Stimulated activated CD4-positive, alpha-beta T cell treated with anti-CD3 and anti-CD28 coated beads, Interleukin-2, amount 100 ng/mL, for 24 hours (primary cell): ENCODE data around the gene ALG1L2.
"Not testable (repeated sequence)": the region's sequence is repeated elsewhere in the genome, so short reads cannot be mapped to it uniquely, and the experiment has no call there.

ENCODE experiments used
- DNase-seq, 2 donors: peaks; one replicate each; pipeline ENCODE4 v3.0.0-alpha.2; 2020

The ALG1L2 gene

GRCh38 chr3:130094491-130094941, 12.9 kb downstream of the ALG1L2 start:
- peak in 1 of 2 donors; percentile 46 for DNase-seq

- DNase-seq = not testable (repeated sequence)
Measured at GRCh38 chr3:130095858-130096257, 14.2 kb downstream of the ALG1L2 start.

DNA sequence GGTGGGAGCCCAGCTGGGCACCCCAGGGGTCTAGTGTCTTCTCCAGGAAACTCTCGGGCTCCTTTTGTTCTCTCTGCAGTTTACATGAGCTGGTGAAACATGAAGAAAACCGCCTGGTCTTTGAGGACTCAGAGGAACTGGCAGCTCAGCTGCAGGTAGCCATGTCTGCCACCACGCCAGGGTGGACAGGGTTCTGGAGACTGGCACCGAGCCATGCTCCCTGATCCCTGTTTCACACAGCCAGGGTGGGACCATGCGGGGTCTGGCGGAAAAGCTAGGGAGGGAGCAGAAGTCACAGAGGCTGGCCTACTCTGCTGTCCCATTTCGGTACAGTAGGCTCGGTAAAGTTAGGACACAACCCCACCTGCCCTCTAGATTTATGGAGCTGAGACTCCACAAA, 15.5 kb downstream of the ALG1L2 start:
- DNase-seq = not testable (repeated sequence)

- DNase-seq = peak; percentile 38 to 57
Measured at GRCh38 chr3:130097690-130098638, 16.3 kb downstream of the ALG1L2 start.

DNA sequence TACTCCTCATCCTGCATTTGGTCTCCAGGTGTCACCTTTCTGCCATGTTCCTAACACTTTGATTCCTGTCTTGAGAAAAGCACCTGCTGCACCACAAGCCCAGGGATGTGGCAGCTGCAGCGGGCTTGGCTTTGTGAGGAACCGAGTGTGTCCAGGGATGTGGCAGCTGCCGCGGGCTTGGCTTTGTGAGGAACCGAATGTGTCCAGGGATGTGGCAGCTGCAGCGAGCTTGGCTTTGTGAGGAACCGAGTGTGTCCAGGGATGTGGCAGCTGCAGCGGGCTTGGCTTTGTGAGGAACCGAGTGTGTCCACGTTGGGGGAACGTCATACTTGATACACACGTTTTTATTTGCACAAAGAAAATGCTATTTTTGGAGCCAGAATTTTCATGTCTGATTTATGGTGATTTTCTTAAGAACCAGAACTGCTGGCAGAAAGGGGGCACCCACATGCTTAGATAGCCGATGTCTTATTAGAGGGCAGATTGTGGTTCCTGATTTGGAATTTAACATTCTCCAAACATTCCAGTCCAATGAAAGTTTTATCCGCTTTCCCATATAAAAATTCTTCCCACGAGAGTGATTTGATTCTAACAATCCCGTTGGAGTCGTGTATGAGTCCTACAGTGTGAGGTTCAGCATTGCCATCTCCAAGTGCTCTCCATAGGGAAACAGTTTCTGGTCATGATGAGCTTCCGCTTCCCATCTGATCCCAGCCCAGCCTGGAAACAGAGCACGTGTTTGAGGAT, 17.2 kb downstream of the ALG1L2 start:
- DNase-seq = not testable (repeated sequence)

GRCh38 chr3:130102545-130102944, 20.9 kb downstream of the ALG1L2 start:
- not testable (repeated sequence) for DNase-seq

DNA sequence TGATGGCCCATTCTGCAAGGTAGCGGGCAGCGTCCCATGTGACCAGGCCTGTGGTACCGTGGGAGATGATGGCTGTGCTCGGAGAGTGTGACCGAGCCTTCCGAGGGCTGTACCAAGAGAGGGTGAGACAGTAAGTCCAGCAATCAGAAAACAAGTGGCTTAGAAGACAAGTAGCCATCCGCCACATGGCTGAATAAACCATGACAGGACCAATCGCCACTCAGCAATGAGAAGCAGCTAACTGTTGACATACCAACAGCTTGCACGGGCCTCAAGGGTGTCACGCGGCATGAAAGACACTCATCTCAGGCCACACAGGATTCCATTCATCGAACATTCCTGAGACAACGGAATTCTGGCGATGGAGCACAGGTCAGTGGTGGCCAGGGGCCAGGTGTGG, 22.6 kb downstream of the ALG1L2 start:
- DNase-seq = not testable (repeated sequence)

- DNase-seq = not testable (repeated sequence)
Measured at GRCh38 chr3:130107333-130107995, 25.8 kb downstream of the ALG1L2 start.

DNA sequence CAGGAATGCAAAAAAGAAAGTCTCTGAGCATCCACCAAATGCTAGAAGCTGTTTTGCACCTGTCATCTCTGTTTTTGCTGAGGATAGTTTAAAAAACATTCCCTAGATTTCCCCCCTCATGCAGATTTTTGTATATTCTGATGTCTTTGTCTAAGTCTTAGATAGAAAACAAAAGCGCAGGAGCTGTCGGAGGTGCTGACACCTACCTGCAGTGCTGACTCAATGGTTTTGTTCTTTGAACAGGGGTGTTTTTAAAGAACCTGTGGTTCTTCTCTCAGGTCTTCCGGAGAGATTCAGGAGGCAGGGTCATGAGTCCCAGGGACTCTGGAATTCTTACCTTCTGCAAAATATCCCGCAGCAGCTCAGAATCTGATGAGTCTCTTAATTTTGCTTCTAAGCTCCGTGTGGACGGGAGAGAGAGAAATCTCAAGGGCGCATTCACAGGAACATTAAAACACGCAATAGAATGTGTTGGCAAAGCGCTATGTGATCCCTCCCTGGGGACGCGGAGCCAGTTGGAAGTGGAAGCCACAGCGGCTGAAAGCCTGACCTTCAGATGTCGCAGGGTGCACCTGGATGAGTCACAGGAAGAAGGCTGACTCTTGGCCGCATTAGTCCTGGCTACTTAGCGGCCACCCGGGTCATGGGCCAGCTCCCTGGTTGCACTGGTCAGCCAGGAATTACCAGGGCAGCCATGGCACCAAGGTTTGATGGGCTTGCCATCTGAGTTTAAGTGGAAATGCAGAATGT, 27.4 kb downstream of the ALG1L2 start:
- not testable (repeated sequence) for DNase-seq

- peak; percentile 29 to 34 for DNase-seq
Measured at GRCh38 chr3:130110386-130111169, 28.9 kb downstream of the ALG1L2 start.

DNA sequence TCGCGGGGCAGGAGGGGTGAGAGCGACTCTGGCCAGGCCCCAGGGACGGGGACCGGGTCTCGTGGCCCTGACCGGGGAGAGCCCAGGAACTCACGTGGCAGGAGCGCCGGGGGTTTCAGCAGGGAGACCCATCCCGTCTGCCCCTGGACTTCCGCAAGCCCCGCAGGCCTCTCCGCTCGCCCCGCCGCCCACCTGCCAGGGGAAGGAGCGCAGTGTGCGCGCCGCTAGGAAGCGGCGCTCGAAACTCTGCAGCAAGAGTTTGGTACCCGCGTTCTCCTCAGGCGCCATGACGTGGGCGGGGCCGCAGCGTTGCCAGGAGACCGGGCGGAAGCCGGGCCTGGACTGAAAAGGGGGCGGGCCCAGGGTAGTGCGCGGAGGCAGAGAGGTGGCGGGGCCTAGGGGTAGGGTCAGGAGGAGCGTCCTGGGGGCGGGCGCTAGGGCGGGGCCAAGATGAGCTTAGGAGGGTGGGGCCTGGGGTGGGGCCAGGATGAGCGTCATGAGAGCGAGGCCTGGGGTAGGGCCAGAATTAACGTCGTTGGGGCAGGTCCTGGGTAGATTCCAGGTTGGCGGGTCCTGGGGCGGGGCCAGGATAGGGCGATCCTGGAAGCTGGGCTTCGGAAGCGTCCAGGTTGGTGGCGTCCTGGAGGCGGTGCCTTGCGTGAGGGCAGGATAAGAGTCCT, 29.7 kb downstream of the ALG1L2 start:
- DNase-seq = peak; percentile 99

GRCh38 chr3:130111865-130112747, 30.5 kb downstream of the ALG1L2 start:
- peak; percentile 99 for DNase-seq

GRCh38 chr3:130112748-130113073, 31.1 kb downstream of the ALG1L2 start:
- not testable (repeated sequence) for DNase-seq

DNA sequence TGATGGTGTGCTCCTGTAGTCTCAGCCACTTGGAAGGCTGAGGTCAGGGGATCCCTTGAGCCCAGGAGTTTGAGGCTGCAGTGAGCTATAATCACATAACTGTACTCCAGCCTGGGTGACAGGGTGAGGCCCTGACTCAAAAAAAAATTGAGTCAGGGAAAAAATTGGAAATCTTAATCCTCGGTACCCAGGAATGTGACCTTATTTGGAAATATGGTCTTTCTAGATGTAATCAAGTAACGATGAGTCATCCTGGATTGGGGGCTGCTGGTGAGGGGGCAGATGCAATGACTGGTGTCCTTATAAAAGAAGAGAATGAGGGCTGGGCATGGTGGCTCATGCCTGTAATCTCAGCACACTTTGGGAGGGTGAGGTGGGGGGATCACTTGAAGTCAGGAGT, 33.8 kb downstream of the ALG1L2 start:
- not testable (repeated sequence) for DNase-seq

GRCh38 chr3:130117933-130118332, 36.3 kb downstream of the ALG1L2 start:
- DNase-seq = no peak

GRCh38 chr3:130119824-130120223, 38.2 kb downstream of the ALG1L2 start:
- DNase-seq = not testable (repeated sequence)

- not testable (repeated sequence) for DNase-seq
Measured at GRCh38 chr3:130120291-130120690, 38.7 kb downstream of the ALG1L2 start.

DNA sequence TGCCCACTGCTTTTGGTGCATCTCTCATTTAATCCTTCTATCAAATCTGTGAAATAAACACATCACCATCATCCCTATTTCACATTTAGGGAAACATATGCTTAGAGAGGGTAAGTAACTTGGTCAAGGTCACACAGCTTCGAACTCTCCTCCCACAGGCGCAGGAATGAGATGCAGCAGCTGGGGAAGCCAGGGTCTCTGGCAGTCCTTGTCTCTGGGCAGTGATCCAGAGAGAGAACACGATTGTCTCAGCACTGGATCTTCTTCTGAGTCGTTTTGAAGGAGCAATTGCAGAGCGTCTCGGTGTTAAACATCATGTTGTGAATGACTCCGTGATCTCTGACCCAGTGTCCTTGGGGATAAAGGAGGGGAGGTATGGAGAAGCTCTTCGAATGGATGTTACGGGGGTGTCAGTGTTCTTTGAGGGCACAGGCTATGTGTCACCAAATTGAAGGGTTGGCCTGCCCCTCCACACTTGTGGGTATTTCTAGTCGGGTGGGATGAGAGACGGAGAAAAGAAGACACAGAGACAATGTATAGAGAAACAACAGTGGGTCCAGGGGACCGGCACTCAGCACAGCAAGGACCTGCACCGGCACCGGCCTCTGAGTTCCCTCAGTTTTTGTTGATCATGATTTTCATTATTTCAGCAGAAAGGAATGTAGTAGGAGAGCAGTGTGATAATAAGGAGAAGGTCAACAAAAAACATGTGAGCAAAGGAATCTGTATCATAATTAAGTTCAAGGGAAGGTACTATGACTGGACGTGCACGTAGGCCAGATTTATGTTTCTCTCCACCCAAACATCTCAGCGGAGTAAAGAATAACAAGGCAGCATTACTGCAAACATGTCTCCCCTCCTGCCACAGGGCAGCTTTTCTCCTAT, 41.5 kb downstream of the ALG1L2 start:
- not testable (repeated sequence) for DNase-seq

- DNase-seq = not testable (repeated sequence)
Measured at GRCh38 chr3:130125406-130125805, 43.8 kb downstream of the ALG1L2 start.
